Ascending aorta (tissue), 2 donors: ENCODE data around the gene ADTRP. TPM values are rescaled to one million over a fixed set of nuclear protein-coding genes. Genes with fewer than 3 reads are reported as not detected.

ENCODE experiments used
- DNase-seq, 2 donors: peaks; one replicate each; pipeline ENCODE4 v3.0.0-alpha.2; 2019; ENCODE audit warnings: low spot score in 2 of 2
- H3K27ac ChIP-seq, 2 donors: fragments of 200-600 bp; sonication (generic); one replicate each; pipeline ENCODE4 v1.5.1; 2016 to 2017; ENCODE audit warnings: mild to moderate bottlenecking in 1 of 2
- H3K27me3 ChIP-seq: fragments of 200-600 bp; sonication (generic); one replicate; pipeline ENCODE4 v1.5.1; 2017
- H3K36me3 ChIP-seq, 2 donors: fragments of 200-600 bp; sonication (generic); one replicate each; pipeline ENCODE4 v1.5.1; 2016
- H3K4me1 ChIP-seq, 2 donors: fragments of 200-600 bp; sonication (generic); one replicate each; pipeline ENCODE4 v1.5.1; 2016 to 2017; ENCODE audit warnings: mild to moderate bottlenecking in 1 of 2
- H3K4me3 ChIP-seq, 2 donors: fragments of 200-600 bp; sonication (generic); one replicate each; pipeline ENCODE4 v1.5.1; 2016 to 2017; ENCODE audit warnings: mild to moderate bottlenecking in 1 of 2
- H3K9me3 ChIP-seq, 2 donors: fragments of 200-600 bp; sonication (generic); one replicate each; pipeline ENCODE4 v1.5.1; 2016
- CTCF ChIP-seq, 3 experiments: fragments of 200-600 bp in 2 of 3; fragments of 450-650 bp in 1 of 3; sonication (generic) in 2 of 3; IDR thresholded peaks; one replicate each; pipeline ENCODE4 v1.5.1; 2016 to 2019; ENCODE audit warnings: antibody characterized with exemption in 3 of 3, mild to moderate bottlenecking in 1 of 3, moderate library complexity in 1 of 3
- intact Hi-C: fragments of 100-400 bp; cut with DNase I; formaldehyde crosslinking; loops from one replicate; pipeline ENCODE4 v1.15.1; 2023
- total RNA-seq: library from RNA; depleted of rRNA; stranded (reverse); fragments of >200 nt; gene quantifications from one replicate; pipeline ENCODE4 v1.1.0, GENCODE V29; 2016

Gene ADTRP
- not detected for total RNA-seq

GRCh38 chr6:11778648-11779328, at the start of gene ADTRP:
TSS of gene ADTRP (minus strand) at chr6:11778803. CDS start at chr6:11778759, 44 bp downstream.
- Histone ChIP-seq H3K27ac (no peak within 1 kb of the TSS), H3K9me3 (no peaks in the 10 kb centered on the region), H3K36me3 (no peaks in the 10 kb centered on the region), H3K27me3 (no peaks in the 10 kb centered on the region), H3K4me1 (no peaks in the 10 kb centered on the region), H3K4me3 (no peak within 1 kb of the TSS)
- intact Hi-C loops = no loop called here
- TF ChIP-seq CTCF (IDR thresholded peaks at IDR 0.05) = no peak
- DNase-seq = no peak

- Histone ChIP-seq H3K27me3 (no peaks in the 10 kb centered on the region), H3K4me3 (no peak overlapping the region), H3K36me3 (no peaks in the 10 kb centered on the region), H3K4me1 (no peaks in the 10 kb centered on the region), H3K9me3 (no peaks in the 10 kb centered on the region), H3K27ac (no peak overlapping the region)
- intact Hi-C loops = no loop called here
- no peak for TF ChIP-seq CTCF (IDR thresholded peaks at IDR 0.05)
- no peak for DNase-seq
Observed at GRCh38 chr6:11826779-11827178, 48.2 kb upstream of the ADTRP start.

GRCh38 chr6:11824986-11825385, 46.4 kb upstream of the ADTRP start:
- no peaks in the 10 kb centered on the region for H3K9me3 ChIP-seq
- TF ChIP-seq CTCF (IDR thresholded peaks at IDR 0.05) = no peak
- intact Hi-C loops = no loop called here
- no peak for DNase-seq
- no peaks in the 10 kb centered on the region for H3K36me3 ChIP-seq
- H3K4me3 ChIP-seq = no peak overlapping the region
- H3K27me3 ChIP-seq = no peaks in the 10 kb centered on the region
- no peaks in the 10 kb centered on the region for H3K4me1 ChIP-seq
- no peak overlapping the region for H3K27ac ChIP-seq

GRCh38 chr6:11822346-11822745, 43.7 kb upstream of the ADTRP start:
- H3K9me3 ChIP-seq = no peaks in the 10 kb centered on the region
- no peak for TF ChIP-seq CTCF (IDR thresholded peaks at IDR 0.05)
- H3K36me3 ChIP-seq = no peaks in the 10 kb centered on the region
- intact Hi-C loops = no loop called here
- H3K4me1 ChIP-seq = no peaks in the 10 kb centered on the region
- no peak overlapping the region for H3K27ac ChIP-seq
- no peaks in the 10 kb centered on the region for H3K27me3 ChIP-seq
- no peak for DNase-seq
- H3K4me3 ChIP-seq = no peak overlapping the region

GRCh38 chr6:11821781-11822180, 43.2 kb upstream of the ADTRP start:
- Histone ChIP-seq H3K4me3 (no peak overlapping the region), H3K9me3 (no peaks in the 10 kb centered on the region), H3K36me3 (no peaks in the 10 kb centered on the region), H3K27ac (no peak overlapping the region), H3K27me3 (no peaks in the 10 kb centered on the region), H3K4me1 (no peaks in the 10 kb centered on the region)
- no peak for DNase-seq
- intact Hi-C loops = no loop called here
- TF ChIP-seq CTCF (IDR thresholded peaks at IDR 0.05) = no peak

GRCh38 chr6:11820821-11821220, 42.2 kb upstream of the ADTRP start:
- intact Hi-C loops = no loop called here
- TF ChIP-seq CTCF (IDR thresholded peaks at IDR 0.05) = no peak
- H3K4me3 ChIP-seq = no peak overlapping the region
- H3K27me3 ChIP-seq = no peaks in the 10 kb centered on the region
- DNase-seq = no peak
- H3K9me3 ChIP-seq = no peaks in the 10 kb centered on the region
- H3K27ac ChIP-seq = no peak overlapping the region
- no peaks in the 10 kb centered on the region for H3K36me3 ChIP-seq
- H3K4me1 ChIP-seq = no peaks in the 10 kb centered on the region
